ENCODE results near the gene ESF1.
"Not testable (repeated sequence)": the region's sequence is repeated elsewhere in the genome, so short reads cannot be mapped to it uniquely, and the experiment has no call there.

ESF1 gene

DNA sequence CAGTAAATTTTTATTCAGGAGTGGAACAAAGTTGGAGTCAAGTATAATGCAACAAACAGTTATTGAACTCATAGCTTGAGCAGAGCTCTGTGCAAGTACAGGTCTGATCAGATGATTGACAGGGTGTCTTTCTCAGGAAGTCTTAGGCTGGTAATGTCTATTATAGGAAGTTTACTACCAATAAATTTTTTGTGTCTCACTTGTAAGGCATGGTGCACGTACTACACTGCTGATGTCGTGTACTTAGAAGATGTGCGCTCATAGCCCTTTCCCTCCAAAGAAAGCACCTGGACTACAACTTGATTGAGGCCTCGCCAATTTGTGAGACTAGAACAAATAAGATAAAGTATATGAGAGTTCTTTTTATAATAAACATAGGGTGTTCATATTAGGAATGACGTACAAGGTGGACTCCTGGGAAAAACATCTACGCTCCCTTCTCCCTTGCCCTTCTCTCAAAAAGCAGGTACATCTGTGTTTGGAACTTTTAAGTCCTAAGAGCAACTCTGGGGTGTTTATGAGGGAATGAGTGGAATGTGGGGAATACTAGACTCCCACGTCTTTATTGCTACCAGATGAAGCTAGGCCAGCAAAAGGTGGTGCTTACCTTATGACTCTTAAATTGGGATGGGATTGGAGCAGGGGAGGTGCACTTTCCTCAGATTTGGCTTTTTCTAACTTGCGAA is 1.6 kb upstream of the ESF1 start:
- no peak for DNase-seq

- peak in 1 of 2 experiments; percentile 30 for DNase-seq
Observed at GRCh38 chr20:13784271-13784892, 337 bp downstream of the ESF1 start.

GRCh38 chr20:13783528-13783927 is 1.2 kb downstream of the ESF1 start:
- no peak for DNase-seq

DNA sequence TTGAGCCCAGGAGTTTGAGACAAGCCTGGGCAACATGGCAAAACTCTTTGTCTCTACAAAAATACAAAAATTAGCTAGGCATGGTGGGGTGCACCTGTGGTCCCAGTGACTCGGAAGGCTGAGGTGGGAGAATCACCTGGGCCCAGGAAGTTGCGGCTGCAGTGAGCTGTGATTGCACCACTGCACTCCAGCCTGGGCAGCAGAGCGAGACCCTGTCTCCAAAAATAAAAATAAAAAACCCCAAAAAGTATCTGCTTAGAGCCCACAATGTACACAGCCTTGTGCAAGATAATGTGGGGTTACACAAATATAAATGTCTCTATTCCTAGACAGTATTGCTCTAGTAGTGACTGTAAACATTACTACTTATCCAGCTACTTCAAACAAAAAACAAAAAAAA is 5.9 kb downstream of the ESF1 start:
- no peak for DNase-seq

GRCh38 chr20:13777171-13777601 is 7.5 kb downstream of the ESF1 start:
- no peak for DNase-seq

GRCh38 chr20:13775867-13776266 is 8.9 kb downstream of the ESF1 start:
- DNase-seq, result no peak

DNA sequence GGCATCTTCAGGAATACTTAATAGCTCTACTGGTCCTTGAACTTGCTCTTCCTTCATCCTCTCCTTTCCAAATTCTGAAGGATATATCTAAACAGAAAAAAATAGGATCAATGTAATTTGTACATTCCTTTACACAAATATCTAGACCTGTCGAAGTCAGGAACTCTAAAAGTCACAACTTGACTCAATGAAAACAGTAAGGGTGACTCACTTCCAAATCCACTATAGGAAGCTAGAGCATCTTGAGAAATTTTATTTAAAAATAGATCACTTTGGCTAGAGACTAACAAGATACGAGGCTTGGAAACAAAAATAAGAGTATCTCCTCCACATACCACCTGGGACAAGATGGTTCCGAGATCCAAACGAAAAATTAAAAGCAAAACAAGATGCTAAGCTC is 12.2 kb downstream of the ESF1 start:
- no peak for DNase-seq

DNA sequence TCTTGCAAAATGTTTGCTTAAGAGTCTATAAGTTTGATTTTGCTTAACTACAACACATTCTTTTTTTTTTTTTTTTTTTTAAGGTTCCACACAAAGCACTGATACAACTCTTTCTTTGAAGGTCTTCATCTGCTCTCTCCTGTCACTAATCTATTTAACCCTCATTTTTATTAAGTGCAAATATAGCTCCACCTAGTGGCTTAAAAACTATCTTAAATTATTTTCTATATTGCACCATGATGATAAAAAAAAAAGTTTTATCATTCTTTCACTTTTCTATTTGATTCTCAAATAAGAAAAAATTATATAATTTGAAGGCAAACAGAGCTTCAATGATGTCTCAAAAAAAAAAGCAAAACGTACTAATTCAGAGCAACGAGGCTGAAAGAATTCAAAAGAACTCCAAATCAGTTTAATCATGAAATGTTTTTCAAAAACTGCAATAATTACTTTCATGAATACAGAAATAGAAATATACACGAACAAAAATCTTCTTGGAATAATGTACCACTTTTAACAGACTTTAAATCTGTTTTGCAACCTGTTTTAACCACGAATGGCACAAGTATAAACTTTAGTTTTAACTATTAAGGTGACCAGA is 12.8 kb downstream of the ESF1 start:
- DNase-seq, result peak in 1 of 2 experiments; percentile 37

- DNase-seq, result no peak
Observed at GRCh38 chr20:13770141-13770540, 14.6 kb downstream of the ESF1 start.

DNA sequence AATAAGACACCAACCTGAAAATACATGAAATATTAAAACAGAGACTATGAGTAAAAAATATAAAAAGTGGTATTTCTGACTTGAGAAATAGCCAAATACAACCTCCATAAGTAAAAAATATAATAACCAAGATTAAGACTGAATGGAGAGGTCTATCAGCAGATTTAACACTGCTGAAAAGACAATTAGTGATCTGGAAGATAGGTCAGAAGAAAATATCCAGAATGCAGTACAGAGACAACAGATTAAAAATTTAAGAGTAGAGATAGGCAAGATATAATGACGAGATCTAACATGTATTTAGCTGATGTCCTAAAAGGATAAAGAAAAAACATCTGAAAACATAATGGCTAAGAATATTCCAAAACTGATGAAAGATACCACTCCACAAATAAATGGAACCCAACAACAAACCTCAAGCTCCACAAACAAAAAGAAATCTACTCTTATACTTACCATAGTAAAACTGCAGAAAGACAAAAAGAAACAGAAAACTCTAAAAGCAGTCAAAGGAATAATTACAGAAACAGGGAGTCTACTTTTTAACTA is 18.8 kb downstream of the ESF1 start:
- no peak for DNase-seq

DNA sequence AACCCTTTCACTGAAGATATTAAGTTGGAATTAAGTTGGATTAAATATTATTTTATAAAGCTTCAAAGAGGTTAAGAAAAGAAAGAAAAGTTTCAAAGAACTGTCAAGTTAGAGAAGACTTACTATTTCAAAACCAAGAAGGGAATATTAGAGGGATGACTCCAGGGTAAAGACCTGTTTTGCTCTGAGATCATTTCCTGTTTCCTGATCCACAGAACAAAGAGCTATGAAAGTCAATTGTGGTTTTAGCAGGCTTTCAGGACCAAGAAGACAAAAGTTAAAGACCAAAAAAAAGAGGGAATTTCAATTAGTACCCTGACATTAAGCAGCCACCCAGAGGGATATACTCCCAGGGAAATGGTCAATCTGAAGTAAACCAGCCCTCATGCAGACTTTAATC is 19.4 kb downstream of the ESF1 start:
- DNase-seq, result no peak

DNA sequence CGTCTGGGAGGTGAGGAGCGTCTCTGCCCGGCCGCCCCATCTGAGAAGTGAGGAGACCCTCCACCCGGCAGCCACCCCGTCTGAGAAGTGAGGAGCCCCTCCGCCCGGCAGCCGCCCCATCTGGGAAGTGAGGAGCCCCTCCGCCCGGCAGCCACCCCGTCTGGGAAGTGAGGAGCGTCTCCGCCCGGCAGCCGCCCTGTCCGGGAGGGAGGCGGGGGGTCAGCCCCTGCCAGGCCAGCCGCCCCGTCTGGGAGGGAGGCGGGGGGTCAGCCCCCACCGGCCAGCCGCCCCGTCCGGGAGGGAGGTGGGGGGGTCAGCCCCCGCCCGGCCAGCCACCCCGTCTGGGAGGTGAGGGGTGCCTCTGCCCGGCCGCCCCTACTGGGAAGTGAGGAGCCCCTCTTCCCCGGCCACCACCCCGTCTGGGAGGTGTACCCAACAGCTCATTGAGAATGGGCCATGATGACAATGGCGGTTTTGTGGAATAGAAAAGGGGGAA is 24.2 kb downstream of the ESF1 start:
- DNase-seq, result not testable (repeated sequence)

DNA sequence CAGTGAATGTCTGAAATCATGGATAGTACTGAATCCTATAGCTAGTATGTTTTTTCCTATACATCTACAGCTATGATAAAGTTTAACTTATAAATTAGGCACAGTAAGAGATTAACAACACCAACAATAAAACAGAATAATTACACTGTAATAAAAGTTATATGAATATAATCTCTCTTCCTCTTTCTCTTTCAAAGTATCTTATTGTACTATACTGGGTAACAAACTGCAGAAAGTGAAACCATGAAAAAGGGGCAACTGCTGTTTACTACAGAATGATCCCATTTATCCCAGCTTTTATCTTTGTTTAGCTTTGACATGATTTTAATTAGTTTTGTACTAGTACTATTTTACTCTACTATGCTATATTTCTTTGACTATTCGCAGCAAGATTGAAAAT is 25.8 kb downstream of the ESF1 start:
- no peak for DNase-seq

DNA sequence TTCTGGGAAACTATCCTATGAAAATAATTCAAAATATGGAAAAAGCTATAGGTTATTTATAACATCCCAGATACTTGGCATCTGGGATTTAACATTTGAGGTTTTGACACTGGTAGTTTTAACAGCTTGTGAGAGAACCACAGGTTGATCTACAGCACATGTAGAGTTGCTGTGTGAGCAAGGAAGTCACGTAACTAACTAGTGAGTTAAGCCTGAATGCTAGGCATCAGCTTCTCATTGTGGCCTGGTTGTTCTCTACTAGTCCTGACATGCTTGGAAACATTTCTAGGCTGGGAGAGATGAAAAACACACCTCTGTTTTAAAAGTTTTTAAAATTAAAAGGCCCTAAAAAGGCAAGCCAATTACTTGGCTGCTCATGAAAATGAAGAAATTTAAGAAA is 28.2 kb downstream of the ESF1 start:
- DNase-seq, result no peak

GRCh38 chr20:13755809-13756208 is 28.9 kb downstream of the ESF1 start:
- DNase-seq, result no peak

GRCh38 chr20:13753436-13754036 is 31.2 kb downstream of the ESF1 start:
- DNase-seq, result no peak

DNA sequence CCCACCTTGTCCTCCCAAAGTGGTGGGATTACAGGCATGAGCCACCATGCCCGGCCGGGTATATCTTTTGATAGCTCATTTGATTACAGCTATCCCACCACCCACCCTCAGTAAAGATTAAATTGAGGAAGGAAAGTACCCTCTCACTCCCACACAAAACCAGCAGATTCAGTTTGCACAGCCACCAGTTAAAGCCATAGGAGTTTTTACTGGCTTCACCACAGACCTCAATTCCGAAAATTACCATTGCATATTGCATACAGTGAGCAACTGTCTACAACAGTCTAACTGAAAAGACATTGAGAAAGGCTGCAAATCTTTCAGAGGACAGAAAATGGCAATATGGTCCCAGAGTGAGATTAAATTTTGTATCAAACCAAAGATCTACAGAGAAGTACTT is 34.9 kb downstream of the ESF1 start:
- DNase-seq, result no peak

DNA sequence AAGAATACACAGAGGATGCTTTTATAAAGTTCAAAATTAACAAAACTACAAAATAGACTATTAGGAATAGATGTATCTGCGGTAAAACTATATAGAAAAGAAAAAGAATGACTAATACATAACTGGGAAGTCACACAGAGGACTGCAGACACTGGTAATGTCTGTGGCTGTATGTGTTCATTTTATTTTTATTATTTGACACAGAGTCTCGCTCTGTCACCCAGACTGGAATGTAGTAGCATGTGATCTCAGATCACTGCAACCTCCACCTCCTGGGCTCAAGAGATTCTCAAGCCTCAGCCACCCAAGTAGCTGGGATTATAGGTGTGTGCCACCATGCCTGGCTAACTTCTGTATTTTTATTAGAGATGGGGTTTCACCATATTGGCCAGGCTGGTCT is 38.9 kb downstream of the ESF1 start:
- DNase-seq, result no peak

GRCh38 chr20:13744352-13744751 is 40.4 kb downstream of the ESF1 start:
- DNase-seq, result no peak

DNA sequence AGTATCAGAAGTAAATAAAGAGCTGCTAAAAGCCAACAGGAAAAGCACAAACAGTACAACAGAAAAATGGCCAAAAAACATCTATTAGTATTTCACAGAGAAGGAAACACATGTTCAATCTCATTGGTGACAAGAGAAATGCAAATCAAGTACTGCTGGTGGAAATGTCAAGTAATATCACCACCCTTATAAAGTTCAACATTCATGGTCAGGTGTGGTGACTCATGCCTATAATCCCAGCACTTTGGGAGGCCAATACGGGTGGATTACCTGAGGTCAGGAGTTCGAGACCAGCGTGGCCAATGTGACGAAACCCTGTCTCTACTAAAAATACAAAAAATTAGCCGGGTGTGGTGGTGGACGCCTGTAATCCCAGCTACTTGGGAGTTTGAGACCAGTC is 42.8 kb downstream of the ESF1 start:
- no peak for DNase-seq

GRCh38 chr20:13739731-13740649 is 44.7 kb downstream of the ESF1 start:
- no peak for DNase-seq

DNA sequence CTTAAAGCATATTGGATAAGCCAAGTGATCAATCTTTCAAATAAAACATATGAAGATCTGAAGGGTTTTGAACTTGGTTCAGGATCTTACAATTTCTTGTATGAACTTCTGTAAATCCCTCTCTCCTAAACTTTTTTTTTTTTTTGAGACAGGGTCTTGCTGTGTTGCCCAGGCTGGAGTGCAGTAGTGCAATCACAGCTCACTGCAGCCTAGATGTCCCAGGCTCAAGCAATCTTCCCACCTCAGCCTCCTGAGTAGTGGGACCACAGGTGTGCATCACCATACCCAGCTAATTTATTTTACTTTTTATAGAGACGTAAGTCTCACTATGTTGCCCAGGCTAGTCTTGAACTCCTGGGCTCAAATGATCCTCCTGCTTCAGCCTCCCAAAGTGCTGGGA is 46.5 kb downstream of the ESF1 start:
- not testable (repeated sequence) for DNase-seq

All from SHP77 (cell line).